GM19395 (cell line): Measurements from ENCODE around the gene FHOD3.
"Not testable (repeated sequence)": the region's sequence is repeated elsewhere in the genome, so short reads cannot be mapped to it uniquely, and the experiment has no call there.

Experiments
- ATAC-seq: cut with Tn5 transposase; IDR thresholded peaks from one replicate; pipeline ENCODE4 v1.9.1; 2021; ENCODE audit warnings: mild to moderate bottlenecking, moderate library complexity; ENCODE audit not compliant: unreplicated experiment

Gene FHOD3

GRCh38 chr18:36348331-36348730, 50.8 kb downstream of the FHOD3 start:
- no peak for ATAC-seq

- ATAC-seq, result no peak
Measured at GRCh38 chr18:36348971-36349417, 51.5 kb downstream of the FHOD3 start.

- ATAC-seq, result no peak
Measured at GRCh38 chr18:36349552-36349951, 52.0 kb downstream of the FHOD3 start.

GRCh38 chr18:36350251-36350651, 52.7 kb downstream of the FHOD3 start:
- ATAC-seq, result no peak

- ATAC-seq, result no peak
Measured at GRCh38 chr18:36350839-36351469, 53.4 kb downstream of the FHOD3 start.

- ATAC-seq, result no peak
Measured at GRCh38 chr18:36352384-36352783, 54.9 kb downstream of the FHOD3 start.

- ATAC-seq, result no peak
Measured at GRCh38 chr18:36354989-36355388, 57.5 kb downstream of the FHOD3 start.

GRCh38 chr18:36355511-36355910, 58.0 kb downstream of the FHOD3 start:
- no peak for ATAC-seq

GRCh38 chr18:36356741-36357140, 59.2 kb downstream of the FHOD3 start:
- ATAC-seq, result not testable (repeated sequence)

GRCh38 chr18:36358141-36358540, 60.6 kb downstream of the FHOD3 start:
- ATAC-seq, result no peak

- no peak for ATAC-seq
Measured at GRCh38 chr18:36360256-36360909, 62.9 kb downstream of the FHOD3 start.

- ATAC-seq, result no peak
Measured at GRCh38 chr18:36364911-36365624, 67.6 kb downstream of the FHOD3 start.

GRCh38 chr18:36365836-36366775, 68.6 kb downstream of the FHOD3 start:
- ATAC-seq, result no peak

- no peak for ATAC-seq
Measured at GRCh38 chr18:36366994-36367839, 69.7 kb downstream of the FHOD3 start.

- ATAC-seq, result no peak
Measured at GRCh38 chr18:36368889-36369288, 71.4 kb downstream of the FHOD3 start.

GRCh38 chr18:36372903-36373311, 75.4 kb downstream of the FHOD3 start:
- no peak for ATAC-seq

- no peak for ATAC-seq
Measured at GRCh38 chr18:36374262-36374661, 76.7 kb downstream of the FHOD3 start.

- ATAC-seq, result no peak
Measured at GRCh38 chr18:36375118-36375517, 77.6 kb downstream of the FHOD3 start.

- no peak for ATAC-seq
Measured at GRCh38 chr18:36376361-36376760, 78.8 kb downstream of the FHOD3 start.

- ATAC-seq, result no peak
Measured at GRCh38 chr18:36377626-36378025, 80.1 kb downstream of the FHOD3 start.
